T-helper 22 cell (primary cell): Measurements from ENCODE around the gene RNASE4.

Source experiments
- DNase-seq: peaks from one replicate; pipeline ENCODE4 v3.0.0-alpha.2; 2020; ENCODE audit warnings: low read depth

RNASE4 gene

DNA sequence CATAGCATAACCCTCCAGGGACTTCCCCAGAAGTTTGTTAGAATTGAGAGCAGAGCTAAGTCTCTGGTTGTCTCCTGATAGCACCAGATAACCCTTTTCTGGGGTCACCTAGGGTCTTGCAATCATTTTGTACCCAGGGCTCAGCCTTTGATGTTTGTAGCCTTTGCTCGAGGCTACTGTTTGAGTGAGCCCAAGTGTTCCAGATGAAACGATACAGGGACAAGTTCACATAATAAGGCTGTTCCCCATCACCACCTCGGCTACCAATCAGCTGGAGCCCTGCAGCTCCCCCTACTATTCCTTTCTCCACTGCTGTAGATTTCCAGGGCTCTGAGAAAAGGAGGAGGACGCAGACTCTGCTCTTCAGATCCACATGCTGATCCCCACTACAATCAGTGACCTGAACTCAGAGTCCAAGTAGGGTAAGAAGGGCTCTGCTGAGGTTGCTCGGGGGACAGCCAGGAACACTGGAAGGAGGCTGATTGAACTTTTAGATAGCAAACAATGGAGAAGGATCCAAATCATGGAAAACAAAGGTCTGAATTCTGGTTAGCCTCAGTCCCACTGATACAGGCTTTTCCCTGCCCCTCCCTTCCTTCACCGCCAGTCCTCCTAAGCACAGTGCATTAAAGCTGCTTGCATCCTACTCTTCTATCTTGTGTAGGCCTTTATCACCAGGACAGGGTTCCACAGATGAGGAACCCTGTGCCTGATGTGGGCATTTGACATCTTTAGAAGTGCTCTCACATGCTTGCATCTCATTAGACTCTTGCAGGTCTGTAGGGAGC, 61.4 kb downstream of the RNASE4 start, which contains the start of gene EDDM3A:
TSS of gene EDDM3A (plus strand) at position 317 of the 788 bp plus-strand sequence. CDS start 1,694 bp downstream, outside the sequence.
- DNase-seq, result no peak

GRCh38 chr14:20746566-20746965, 62.2 kb downstream of the RNASE4 start:
- no peak for DNase-seq

DNA sequence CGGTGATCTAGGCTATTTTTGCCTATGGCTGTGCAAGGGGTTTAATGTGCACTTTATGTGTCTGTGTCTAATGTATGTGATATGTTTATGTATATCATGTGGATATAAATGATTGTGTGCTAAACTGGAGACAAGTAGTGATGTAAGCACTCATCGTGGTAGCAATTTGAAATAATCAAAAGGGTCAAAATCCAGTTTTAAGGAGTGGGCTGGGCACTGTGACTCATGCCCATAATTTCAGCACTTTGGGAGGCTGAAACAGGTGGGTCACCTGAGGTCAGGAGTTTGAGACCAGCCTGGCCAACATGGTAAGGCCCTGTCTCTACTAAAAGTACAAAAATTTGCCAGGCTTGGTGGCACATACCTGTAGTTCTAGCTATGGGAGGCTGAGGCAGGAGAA, 64.1 kb downstream of the RNASE4 start:
- DNase-seq, result no peak

DNA sequence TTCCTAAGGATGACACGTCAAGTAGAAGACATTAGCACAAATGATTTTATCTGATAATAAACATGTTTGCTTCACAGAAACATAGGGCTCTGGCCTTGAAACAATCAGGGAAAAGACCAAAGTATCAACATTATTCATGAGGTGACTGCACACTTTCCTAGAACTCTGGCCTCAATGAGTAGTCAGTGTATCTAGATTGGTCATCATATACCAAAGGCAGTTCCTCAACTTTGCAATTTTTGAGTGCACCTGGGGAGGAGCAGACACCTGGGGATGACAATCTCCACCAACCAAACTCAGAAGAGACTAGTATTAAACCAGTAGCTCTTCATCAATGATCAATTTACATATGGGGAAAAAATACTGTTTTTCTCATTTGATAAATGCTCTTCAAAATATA, 65.8 kb downstream of the RNASE4 start:
- no peak for DNase-seq
